Gastrocnemius medialis (tissue), 4 donors: ENCODE results near the gene PLCB1.

Source experiments
- CTCF ChIP-seq, 5 experiments: fragments of 450-650 bp in 3 of 5; fragments of 200-600 bp in 2 of 5; sonication (generic) in 2 of 5; IDR thresholded peaks in 4 of 5; conservative IDR thresholded peaks in 1 of 5; 1 replicate in 4 of 5; 2 replicates in 1 of 5; pipeline ENCODE4 v1.5.1; 2016 to 2019; ENCODE audit warnings: antibody characterized with exemption in 5 of 5, mild to moderate bottlenecking in 3 of 5, moderate library complexity in 3 of 5
- POLR2A ChIP-seq, 2 donors: fragments of 450-650 bp; IDR thresholded peaks; one replicate each; pipeline ENCODE4 v1.6.1; 2017; ENCODE audit warnings: antibody characterized with exemption in 2 of 2, mild to moderate bottlenecking in 2 of 2, moderate library complexity in 2 of 2

GRCh38 chr20:8094850-8095249 is 37.2 kb upstream of the PLCB1 start:
- no peak for TF ChIP-seq CTCF (IDR thresholded peaks at IDR 0.05 in 4 of 5, conservative IDR thresholded peaks at IDR 0.05 in 1 of 5)
- TF ChIP-seq POLR2A (IDR thresholded peaks at IDR 0.05): no peak
